HepG2 (cell line): ENCODE results near the gene DAB2IP. TPM values are rescaled to one million over a fixed set of nuclear protein-coding genes. Genes with fewer than 3 reads are reported as not detected.

Source experiments
- ATAC-seq: fragments of 200-7000 bp; cut with Tn5 transposase; 3 replicates; pipeline ENCODE4 v1.9.1; 2020; ENCODE audit warnings: mild to moderate bottlenecking, moderate library complexity
- BruUV-seq: library from RNA; stranded (reverse); fragments of 400-500 nt; replicated peaks from 2 replicates; lab custom pipeline; 2021; lab: Mats Ljungman, UMichigan
- CTCF ChIA-PET: fragments of 300-600 bp; formaldehyde crosslinking; extraction: SDS; loops from one replicate; lab custom pipeline; 2021; ENCODE audit warnings: low total read pairs, inconsistent platforms, low intra/inter-chr PET ratio; lab: Yijun Ruan, JAX
- POLR2A ChIA-PET: fragments of 350-600 bp; sonication (Branson Sonifier 250); formaldehyde crosslinking; loops from one replicate; lab custom pipeline; 2020; ENCODE audit warnings: antibody characterized with exemption, inconsistent platforms; lab: Yijun Ruan, JAX
- DNase-seq: peaks from one replicate; pipeline ENCODE4 v3.0.0-alpha.2; 2015; ENCODE audit warnings: low spot score
- FAIRE-seq: peaks from 3 replicates; lab custom pipeline; 2011; peaks lifted over from hg19 to GRCh38; lab: Jason Lieb, UNC
- H2AFZ ChIP-seq: one replicate; pipeline ENCODE4 v1.6.1; 2011; ENCODE audit warnings: low read length, inconsistent platforms
- H3K27ac ChIP-seq: fragments of 300-600 bp; 3 replicates; pipeline ENCODE4 v1.8.0; 2011; ENCODE audit warnings: mixed run types, mild to moderate bottlenecking, mixed read lengths, low read length, inconsistent platforms; ENCODE audit not compliant: insufficient read depth; ENCODE audit errors: extremely low read length
- H3K27me3 ChIP-seq, 2 experiments: fragments of 200-600 bp in 1 of 2; 2 replicates in 1 of 2; 3 replicates in 1 of 2; pipeline versions ENCODE4 v1.6.0 to v1.8.0; 2011; ENCODE audit warnings: low read length in 2 of 2, mild to moderate bottlenecking in 2 of 2, moderate library complexity in 2 of 2, inconsistent platforms in 1 of 2; ENCODE audit not compliant: insufficient read depth in 2 of 2, control insufficient read depth in 1 of 2
- H3K36me3 ChIP-seq, 2 experiments: fragments of 200-600 bp in 1 of 2; replicated peaks in 1 of 2; 2 replicates in 1 of 2; 3 replicates in 1 of 2; pipeline versions ENCODE4 v1.5.1 to v1.8.0; 2011; ENCODE audit warnings: low read length in 2 of 2, inconsistent platforms in 1 of 2; ENCODE audit not compliant: insufficient read depth in 2 of 2, control insufficient read depth in 1 of 2
- H3K4me1 ChIP-seq: 2 replicates; pipeline ENCODE4 v1.5.1; 2012; ENCODE audit warnings: low read length, inconsistent platforms; ENCODE audit not compliant: insufficient read depth
- H3K4me2 ChIP-seq: 2 replicates; pipeline ENCODE4 v1.6.0; 2011; ENCODE audit warnings: low read depth, low read length, inconsistent platforms
- H3K4me3 ChIP-seq, 3 experiments: fragments of 200-600 bp in 1 of 3; sonication (generic), shearing (Covaris generic) in 1 of 3; replicated peaks in 1 of 3; 2 replicates each; pipeline ENCODE4 v1.5.1; 2011 to 2016; ENCODE audit warnings: low read length in 3 of 3, inconsistent platforms in 2 of 3, low read depth in 2 of 3, mild to moderate bottlenecking in 2 of 3, control low read depth in 1 of 3, mixed read lengths in 1 of 3; ENCODE audit not compliant: insufficient read depth in 1 of 3
- H3K79me2 ChIP-seq: one replicate; pipeline ENCODE4 v1.6.1; 2011; ENCODE audit warnings: low read length, inconsistent platforms; ENCODE audit not compliant: insufficient read depth
- H3K9ac ChIP-seq: 2 replicates; pipeline ENCODE4 v1.6.0; 2011; ENCODE audit warnings: mild to moderate bottlenecking, low read depth, low read length, inconsistent platforms; ENCODE audit not compliant: insufficient read depth
- H3K9me3 ChIP-seq: 2 replicates; pipeline ENCODE4 v1.5.1; 2012; ENCODE audit warnings: mild to moderate bottlenecking, low read length
- H4K20me1 ChIP-seq: 2 replicates; pipeline ENCODE4 v1.6.0; 2011; ENCODE audit warnings: inconsistent platforms, mild to moderate bottlenecking, low read length, moderate library complexity; ENCODE audit not compliant: insufficient read depth
- BCL6 ChIP-seq: IDR thresholded peaks from 2 replicates; pipeline ENCODE4 v1.6.1; 2016; ENCODE audit warnings: missing genetic modification reagents, missing compliant biosample characterization
- CEBPG ChIP-seq: IDR thresholded peaks from 2 replicates; pipeline ENCODE4 v1.6.1; 2016
- ETV5 ChIP-seq: IDR thresholded peaks from 2 replicates; pipeline ENCODE4 v1.6.1; 2018; ENCODE audit warnings: missing biosample characterization, missing genetic modification reagents, inconsistent platforms, borderline replicate concordance
- FOSL1 ChIP-seq: sonication (generic); formaldehyde crosslinking; IDR thresholded peaks from 2 replicates; pipeline ENCODE4 v1.9.0; 2021; ENCODE audit warnings: missing genetic modification reagents, borderline replicate concordance
- FOXA1 ChIP-seq, 2 experiments: fragments of 450-650 bp in 1 of 2; sonication (generic) in 1 of 2; formaldehyde crosslinking in 1 of 2; IDR thresholded peaks; 2 replicates each; pipeline versions ENCODE4 v1.4.0 to v1.6.1; 2016 to 2020; ENCODE audit warnings: missing genetic modification reagents in 1 of 2
- FOXP1 ChIP-seq, 2 experiments: fragments of 450-650 bp in 1 of 2; IDR thresholded peaks; 2 replicates each; pipeline ENCODE4 v1.6.1; 2017 to 2018; ENCODE audit warnings: antibody characterized with exemption in 1 of 2
- HDAC2 ChIP-seq: sonication (generic); formaldehyde crosslinking; IDR thresholded peaks from 2 replicates; pipeline ENCODE4 v1.4.0; 2020; ENCODE audit warnings: missing genetic modification reagents
- NFRKB ChIP-seq: fragments of 450-650 bp; IDR thresholded peaks from 2 replicates; pipeline ENCODE4 v1.6.1; 2017
- RCOR2 ChIP-seq: IDR thresholded peaks from 2 replicates; pipeline ENCODE4 v1.6.1; 2016; ENCODE audit warnings: missing biosample characterization, missing genetic modification reagents
- RELA ChIP-seq: sonication (generic); formaldehyde crosslinking; IDR thresholded peaks from 2 replicates; pipeline ENCODE4 v1.4.0; 2020; ENCODE audit warnings: missing genetic modification reagents
- RXRA ChIP-seq: sonication (generic); formaldehyde crosslinking; IDR thresholded peaks from 2 replicates; pipeline ENCODE4 v1.5.1; 2020; ENCODE audit warnings: missing genetic modification reagents
- SETDB1 ChIP-seq: sonication (generic); formaldehyde crosslinking; IDR thresholded peaks from 2 replicates; pipeline ENCODE4 v1.5.1; 2020; ENCODE audit warnings: missing genetic modification reagents, mild to moderate bottlenecking, borderline replicate concordance
- ZNF121 ChIP-seq: sonication (generic); formaldehyde crosslinking; IDR thresholded peaks from 2 replicates; pipeline ENCODE4 v1.5.0; 2020; ENCODE audit warnings: mild to moderate bottlenecking, missing genetic modification reagents
- ZNF251 ChIP-seq: sonication (generic); formaldehyde crosslinking; IDR thresholded peaks from 2 replicates; pipeline ENCODE4 v1.9.0; 2021; ENCODE audit warnings: mild to moderate bottlenecking, missing genetic modification reagents
- ZNF3 ChIP-seq: IDR thresholded peaks from 2 replicates; pipeline ENCODE4 v1.7.0; 2017; ENCODE audit warnings: inconsistent platforms
- ZNF562 ChIP-seq: sonication (generic); formaldehyde crosslinking; IDR thresholded peaks from 2 replicates; pipeline ENCODE4 v1.8.0; 2022; ENCODE audit warnings: missing genetic modification reagents, borderline replicate concordance
- ZNF841 ChIP-seq: sonication (generic); formaldehyde crosslinking; IDR thresholded peaks from 2 replicates; pipeline ENCODE4 v1.8.1; 2023; ENCODE audit warnings: missing genetic modification reagents, borderline replicate concordance
- WGBS: methylation state at CpG from one replicate; pipeline ENCODE4 v1.1.6; 2017; ENCODE audit warnings: low lambda C conversion rate; 5-methylcytosine and 5-hydroxymethylcytosine counted together
- in situ Hi-C: cut with HindIII; loops from 2 replicates; pipeline ENCODE4 v1.10.0; 2017; ENCODE audit warnings: low pct_unique_long_range_greater_than_20kb; ENCODE audit not compliant: extremely low pct_ligation_motif_present
- intact Hi-C: fragments of 100-400 bp; cut with micrococcal nuclease; formaldehyde crosslinking; loops from one replicate; pipeline ENCODE4 v1.10.0; 2022; ENCODE audit not compliant: unreplicated experiment
- polyA plus RNA-seq, 8 experiments: library from polyadenylated mRNA; depleted of rRNA in 3 of 8; stranded (reverse) in 7 of 8; unstranded in 1 of 8; fragments of >200 nt; fragmentation: Illumina TruSeq in 4 of 8; extraction: Trizol in 4 of 8; gene quantifications; 2 replicates each; pipeline versions ENCODE4 v1.2.1 to v1.2.3, GENCODE V29; 2011 to 2016; ENCODE audit warnings: low read depth in 4 of 8, missing spikeins in 1 of 8, mixed read lengths in 1 of 8; ENCODE audit not compliant: insufficient read depth in 1 of 8
- total RNA-seq, 5 experiments: library from RNA; depleted of rRNA; stranded (reverse); fragments of >200 nt; fragmentation: Illumina TruSeq; extraction: Trizol; gene quantifications; 2 replicates each; pipeline ENCODE4 v1.2.3, GENCODE V29; 2016; ENCODE audit warnings: low read depth in 1 of 5
- TF ChIP-seq, protein P1 (sequence below): sonication (generic); formaldehyde crosslinking; IDR thresholded peaks from 2 replicates; pipeline ENCODE4 v1.4.0; 2020; ENCODE audit warnings: missing genetic modification reagents
- TF ChIP-seq, protein P2 (sequence below): sonication (generic); formaldehyde crosslinking; IDR thresholded peaks from 2 replicates; pipeline ENCODE4 v1.4.0; 2020; ENCODE audit warnings: missing genetic modification reagents, low read depth, mild to moderate bottlenecking, borderline replicate concordance
- TF ChIP-seq, protein P3 (sequence below): sonication (generic); formaldehyde crosslinking; IDR thresholded peaks from 2 replicates; pipeline ENCODE4 v1.5.1; 2020; ENCODE audit warnings: missing genetic modification reagents, mild to moderate bottlenecking, borderline replicate concordance

The DAB2IP gene
- total and polyA plus RNA-seq, 2 of the 13 experiments (the other 11 are each of a cell fraction or from before 2014, with no cell fraction given) = 25.3 to 37.9 TPM

DNA sequence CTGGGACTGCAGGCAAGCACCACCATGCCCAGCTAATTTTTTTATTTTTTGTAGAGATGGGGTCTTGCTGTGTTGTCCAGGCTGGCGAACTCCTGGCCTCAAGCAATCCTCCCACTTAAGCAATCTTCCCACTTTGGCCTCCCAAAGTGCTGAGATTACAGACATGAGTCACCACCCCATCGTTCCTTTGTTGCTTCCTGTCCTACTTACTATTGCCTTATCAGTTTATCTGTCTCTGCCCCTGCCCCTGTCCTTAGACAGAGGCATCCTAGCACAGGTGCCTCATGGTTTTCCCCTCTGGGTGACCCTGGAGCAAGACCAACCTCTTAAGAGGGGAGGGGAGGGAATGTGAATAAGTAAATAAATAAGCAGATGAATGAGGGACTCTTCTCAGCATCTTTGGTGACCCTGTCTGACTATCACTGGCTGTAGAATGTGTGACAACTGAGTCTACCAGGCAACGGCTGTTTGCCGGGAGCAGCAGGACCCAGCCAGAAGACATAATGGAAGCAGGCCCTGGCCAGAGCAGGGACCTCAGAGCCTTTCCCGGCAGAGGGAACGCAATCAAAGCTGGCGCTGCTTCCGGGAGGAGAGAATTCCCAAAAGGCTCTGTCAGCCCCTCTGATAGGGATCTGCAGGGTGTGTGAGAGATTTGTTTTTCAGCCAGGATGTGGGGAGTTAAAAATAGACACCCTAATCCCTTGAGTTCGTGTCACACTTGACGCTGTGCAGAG is 43.8 kb upstream of the DAB2IP start:
- peak overlapping the region; percentile 55 for H3K4me2 ChIP-seq
- in situ Hi-C loops = no loop called here
- WGBS = 27% methylated on average over 5 of the region's 10 CpGs
- TF ChIP-seq ZNF841 (CRISPR knock-in tag) (no peak), FOXA1 (IDR thresholded peaks at IDR 0.05) (no peak), FOXA1 (CRISPR knock-in tag; IDR thresholded peaks at IDR 0.05) (0 out of 2 replicates have a peak, but pooled peaks have one; percentile 17), ETV5 (CRISPR knock-in tag) (peak; percentile 40; the same call in 1 of the 2 replicates), ZNF121 (CRISPR knock-in tag) (peak; percentile 99), RXRA (peak; percentile 48; the same call in 1 of the 2 replicates), SETDB1 (no peak), ZNF3 (CRISPR knock-in tag) (no peak), NFRKB (no peak), CEBPG (CRISPR knock-in tag) (peak; percentile 49), RELA (CRISPR knock-in tag) (no peak), BCL6 (CRISPR knock-in tag) (0 out of 2 replicates have a peak, but pooled peaks have one; percentile 27), RCOR2 (CRISPR knock-in tag) (peak; percentile 64), FOXP1 (IDR thresholded peaks at IDR 0.05) (no peak), FOXP1 (CRISPR knock-in tag; IDR thresholded peaks at IDR 0.05) (peak; percentile 17; the same call in 1 of the 2 replicates), ZNF562 (no peak), ZNF251 (CRISPR knock-in tag) (no peak), FOSL1 (CRISPR knock-in tag) (peak; percentile 56; the same call in 1 of the 2 replicates), HDAC2 (CRISPR knock-in tag) (peak; percentile 46; the same call in 1 of the 2 replicates)
- TF ChIP-seq, protein P1, sequence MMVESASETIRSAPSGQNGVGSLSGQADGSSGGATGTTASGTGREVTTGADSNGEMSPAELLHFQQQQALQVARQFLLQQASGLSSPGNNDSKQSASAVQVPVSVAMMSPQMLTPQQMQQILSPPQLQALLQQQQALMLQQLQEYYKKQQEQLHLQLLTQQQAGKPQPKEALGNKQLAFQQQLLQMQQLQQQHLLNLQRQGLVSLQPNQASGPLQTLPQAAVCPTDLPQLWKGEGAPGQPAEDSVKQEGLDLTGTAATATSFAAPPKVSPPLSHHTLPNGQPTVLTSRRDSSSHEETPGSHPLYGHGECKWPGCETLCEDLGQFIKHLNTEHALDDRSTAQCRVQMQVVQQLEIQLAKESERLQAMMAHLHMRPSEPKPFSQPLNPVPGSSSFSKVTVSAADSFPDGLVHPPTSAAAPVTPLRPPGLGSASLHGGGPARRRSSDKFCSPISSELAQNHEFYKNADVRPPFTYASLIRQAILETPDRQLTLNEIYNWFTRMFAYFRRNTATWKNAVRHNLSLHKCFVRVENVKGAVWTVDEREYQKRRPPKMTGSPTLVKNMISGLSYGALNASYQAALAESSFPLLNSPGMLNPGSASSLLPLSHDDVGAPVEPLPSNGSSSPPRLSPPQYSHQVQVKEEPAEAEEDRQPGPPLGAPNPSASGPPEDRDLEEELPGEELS (CRISPR knock-in tag) = peak; percentile 13; the same call in 1 of the 2 replicates
- TF ChIP-seq, protein P2, sequence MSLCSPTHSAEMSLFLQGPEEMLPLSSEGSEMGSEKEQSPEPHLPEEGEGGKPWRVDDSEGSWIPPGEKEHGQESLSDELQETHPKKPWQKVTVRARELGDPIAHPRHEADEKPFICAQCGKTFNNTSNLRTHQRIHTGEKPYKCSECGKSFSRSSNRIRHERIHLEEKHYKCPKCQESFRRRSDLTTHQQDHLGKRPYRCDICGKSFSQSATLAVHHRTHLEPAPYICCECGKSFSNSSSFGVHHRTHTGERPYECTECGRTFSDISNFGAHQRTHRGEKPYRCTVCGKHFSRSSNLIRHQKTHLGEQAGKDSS (CRISPR knock-in tag) = 0 out of 2 replicates have a peak, but pooled peaks have one; percentile 26
- TF ChIP-seq, protein P3, sequence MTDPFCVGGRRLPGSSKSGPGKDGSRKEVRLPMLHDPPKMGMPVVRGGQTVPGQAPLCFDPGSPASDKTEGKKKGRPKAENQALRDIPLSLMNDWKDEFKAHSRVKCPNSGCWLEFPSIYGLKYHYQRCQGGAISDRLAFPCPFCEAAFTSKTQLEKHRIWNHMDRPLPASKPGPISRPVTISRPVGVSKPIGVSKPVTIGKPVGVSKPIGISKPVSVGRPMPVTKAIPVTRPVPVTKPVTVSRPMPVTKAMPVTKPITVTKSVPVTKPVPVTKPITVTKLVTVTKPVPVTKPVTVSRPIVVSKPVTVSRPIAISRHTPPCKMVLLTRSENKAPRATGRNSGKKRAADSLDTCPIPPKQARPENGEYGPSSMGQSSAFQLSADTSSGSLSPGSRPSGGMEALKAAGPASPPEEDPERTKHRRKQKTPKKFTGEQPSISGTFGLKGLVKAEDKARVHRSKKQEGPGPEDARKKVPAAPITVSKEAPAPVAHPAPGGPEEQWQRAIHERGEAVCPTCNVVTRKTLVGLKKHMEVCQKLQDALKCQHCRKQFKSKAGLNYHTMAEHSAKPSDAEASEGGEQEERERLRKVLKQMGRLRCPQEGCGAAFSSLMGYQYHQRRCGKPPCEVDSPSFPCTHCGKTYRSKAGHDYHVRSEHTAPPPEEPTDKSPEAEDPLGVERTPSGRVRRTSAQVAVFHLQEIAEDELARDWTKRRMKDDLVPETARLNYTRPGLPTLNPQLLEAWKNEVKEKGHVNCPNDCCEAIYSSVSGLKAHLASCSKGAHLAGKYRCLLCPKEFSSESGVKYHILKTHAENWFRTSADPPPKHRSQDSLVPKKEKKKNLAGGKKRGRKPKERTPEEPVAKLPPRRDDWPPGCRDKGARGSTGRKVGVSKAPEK (CRISPR knock-in tag) = no peak

More for the DNA sequence above, 43.8 kb upstream of the DAB2IP start:
- peak; percentile 65 for DNase-seq
- H3K36me3 ChIP-seq = no peaks in the 10 kb centered on the region
- H4K20me1 ChIP-seq = no peaks in the 10 kb centered on the region
- no peak overlapping the region for H3K4me3 ChIP-seq
- no peak for ATAC-seq
- no peak for FAIRE-seq
- intact Hi-C loops = no loop called here
- H3K4me1 ChIP-seq = peaks cover 70% of the 10 kb centered on the region
- peak overlapping the region; percentile 18 for H3K27ac ChIP-seq
- H3K79me2 ChIP-seq = no peaks in the 10 kb centered on the region
- H2AFZ ChIP-seq = no peak overlapping the region
- H3K9me3 ChIP-seq = no peaks in the 10 kb centered on the region
- no peak overlapping the region for H3K9ac ChIP-seq
- CTCF ChIA-PET = no interaction called here
- POLR2A ChIA-PET = no interaction called here
- no peaks in the 10 kb centered on the region for H3K27me3 ChIP-seq
- no TSS peak for BruUV-seq
